HEK293 (cell line): Measurements from ENCODE around the gene TIAM2.

Source experiments
- MYNN ChIP-seq: fragments of 450-650 bp; formaldehyde crosslinking; IDR thresholded peaks from 2 replicates; pipeline ENCODE4 v1.5.1; 2016; ENCODE audit warnings: missing biosample characterization, missing genetic modification characterization, borderline replicate concordance
- PATZ1 ChIP-seq: fragments of 450-650 bp; formaldehyde crosslinking; IDR thresholded peaks from 2 replicates; pipeline ENCODE4 v1.5.1; 2016; ENCODE audit warnings: missing biosample characterization, missing genetic modification characterization
- PRDM4 ChIP-seq: fragments of 450-650 bp; formaldehyde crosslinking; IDR thresholded peaks from 2 replicates; pipeline ENCODE4 v1.5.1; 2017; ENCODE audit warnings: missing biosample characterization, missing genetic modification characterization
- YY1 ChIP-seq: fragments of 450-650 bp; formaldehyde crosslinking; IDR thresholded peaks from 2 replicates; pipeline ENCODE4 v1.5.1; 2018; ENCODE audit warnings: missing biosample characterization, missing genetic modification characterization
- ZNF10 ChIP-seq: fragments of 450-650 bp; formaldehyde crosslinking; IDR thresholded peaks from 2 replicates; pipeline ENCODE4 v1.5.1; 2017; ENCODE audit warnings: missing biosample characterization, missing genetic modification characterization
- ZNF350 ChIP-seq: fragments of 450-650 bp; formaldehyde crosslinking; IDR thresholded peaks from 2 replicates; pipeline ENCODE4 v1.5.0; 2017; ENCODE audit warnings: missing biosample characterization, mild to moderate bottlenecking, missing genetic modification characterization
- ZNF37A ChIP-seq: fragments of 450-650 bp; IDR thresholded peaks from 2 replicates; pipeline ENCODE4 v1.5.1; 2018; ENCODE audit warnings: missing biosample characterization, missing genetic modification characterization
- ZNF398 ChIP-seq: fragments of 450-650 bp; formaldehyde crosslinking; IDR thresholded peaks from 2 replicates; pipeline ENCODE4 v1.5.1; 2017; ENCODE audit warnings: missing biosample characterization, missing genetic modification characterization
- ZNF423 ChIP-seq: fragments of 450-650 bp; formaldehyde crosslinking; IDR thresholded peaks from 2 replicates; pipeline ENCODE4 v1.5.1; 2016; ENCODE audit warnings: missing biosample characterization, missing genetic modification characterization
- ZNF426 ChIP-seq: fragments of 450-650 bp; formaldehyde crosslinking; IDR thresholded peaks from 2 replicates; pipeline ENCODE4 v1.5.1; 2017; ENCODE audit warnings: missing biosample characterization, missing genetic modification characterization, mild to moderate bottlenecking, inconsistent platforms, moderate library complexity
- ZNF658 ChIP-seq: fragments of 450-650 bp; formaldehyde crosslinking; IDR thresholded peaks from 2 replicates; pipeline ENCODE4; 2016; ENCODE audit warnings: missing biosample characterization, missing genetic modification characterization
- TF ChIP-seq, protein P1 (sequence below): sonication (generic); formaldehyde crosslinking; IDR thresholded peaks from 2 replicates; pipeline ENCODE4 v1.8.1; 2022; ENCODE audit warnings: mild to moderate bottlenecking, moderate library complexity, missing genetic modification reagents
- TF ChIP-seq, protein P2 (sequence below): fragments of 450-650 bp; formaldehyde crosslinking; IDR thresholded peaks from 2 replicates; pipeline ENCODE4 v1.5.1; 2016; ENCODE audit warnings: missing biosample characterization, missing genetic modification characterization

GRCh38 chr6:154980273-154981078, 14.6 kb upstream of the TIAM2 start:
- TF ChIP-seq YY1 (tag by site-specific recombination), result no peak
- TF ChIP-seq, protein P1, sequence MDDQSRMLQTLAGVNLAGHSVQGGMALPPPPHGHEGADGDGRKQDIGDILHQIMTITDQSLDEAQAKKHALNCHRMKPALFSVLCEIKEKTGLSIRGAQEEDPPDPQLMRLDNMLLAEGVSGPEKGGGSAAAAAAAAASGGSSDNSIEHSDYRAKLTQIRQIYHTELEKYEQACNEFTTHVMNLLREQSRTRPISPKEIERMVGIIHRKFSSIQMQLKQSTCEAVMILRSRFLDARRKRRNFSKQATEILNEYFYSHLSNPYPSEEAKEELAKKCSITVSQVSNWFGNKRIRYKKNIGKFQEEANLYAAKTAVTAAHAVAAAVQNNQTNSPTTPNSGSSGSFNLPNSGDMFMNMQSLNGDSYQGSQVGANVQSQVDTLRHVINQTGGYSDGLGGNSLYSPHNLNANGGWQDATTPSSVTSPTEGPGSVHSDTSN (CRISPR knock-in tag), result no peak
- no peak for TF ChIP-seq PRDM4 (tag by site-specific recombination)
- TF ChIP-seq MYNN, result no peak
- TF ChIP-seq, protein P2, sequence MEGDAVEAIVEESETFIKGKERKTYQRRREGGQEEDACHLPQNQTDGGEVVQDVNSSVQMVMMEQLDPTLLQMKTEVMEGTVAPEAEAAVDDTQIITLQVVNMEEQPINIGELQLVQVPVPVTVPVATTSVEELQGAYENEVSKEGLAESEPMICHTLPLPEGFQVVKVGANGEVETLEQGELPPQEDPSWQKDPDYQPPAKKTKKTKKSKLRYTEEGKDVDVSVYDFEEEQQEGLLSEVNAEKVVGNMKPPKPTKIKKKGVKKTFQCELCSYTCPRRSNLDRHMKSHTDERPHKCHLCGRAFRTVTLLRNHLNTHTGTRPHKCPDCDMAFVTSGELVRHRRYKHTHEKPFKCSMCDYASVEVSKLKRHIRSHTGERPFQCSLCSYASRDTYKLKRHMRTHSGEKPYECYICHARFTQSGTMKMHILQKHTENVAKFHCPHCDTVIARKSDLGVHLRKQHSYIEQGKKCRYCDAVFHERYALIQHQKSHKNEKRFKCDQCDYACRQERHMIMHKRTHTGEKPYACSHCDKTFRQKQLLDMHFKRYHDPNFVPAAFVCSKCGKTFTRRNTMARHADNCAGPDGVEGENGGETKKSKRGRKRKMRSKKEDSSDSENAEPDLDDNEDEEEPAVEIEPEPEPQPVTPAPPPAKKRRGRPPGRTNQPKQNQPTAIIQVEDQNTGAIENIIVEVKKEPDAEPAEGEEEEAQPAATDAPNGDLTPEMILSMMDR (tag by site-specific recombination), result no peak
- TF ChIP-seq ZNF10 (tag by site-specific recombination), result no peak
- no peak for TF ChIP-seq ZNF658 (tag by site-specific recombination)
- no peak for TF ChIP-seq ZNF398 (tag by site-specific recombination)
- TF ChIP-seq ZNF350, result no peak
- TF ChIP-seq PATZ1 (tag by site-specific recombination), result no peak
- TF ChIP-seq ZNF426 (tag by site-specific recombination), result no peak
- no peak for TF ChIP-seq ZNF423 (tag by site-specific recombination)
- TF ChIP-seq ZNF37A (tag by site-specific recombination), result no peak
